DND-41 (cell line): ENCODE measurements around the gene S100A2.

Experiments used
- EZH2 ChIP-seq: IDR thresholded peaks from 3 replicates; pipeline ENCODE4 v1.6.1; 2012; ENCODE audit warnings: borderline replicate concordance, low read depth, mild to moderate bottlenecking, moderate library complexity, low read length, inconsistent platforms; ENCODE audit not compliant: severe bottlenecking
- TF ChIP-seq, protein P1 (sequence below): IDR thresholded peaks from 2 replicates; pipeline ENCODE4 v1.5.1; 2012; ENCODE audit warnings: borderline replicate concordance, low read length, moderate library complexity, mild to moderate bottlenecking; ENCODE audit not compliant: poor library complexity, severe bottlenecking; ENCODE audit errors: extremely low read depth

GRCh38 chr1:153606194-153606593 is 40.5 kb upstream of the S100A2 start:
- TF ChIP-seq, protein P1, sequence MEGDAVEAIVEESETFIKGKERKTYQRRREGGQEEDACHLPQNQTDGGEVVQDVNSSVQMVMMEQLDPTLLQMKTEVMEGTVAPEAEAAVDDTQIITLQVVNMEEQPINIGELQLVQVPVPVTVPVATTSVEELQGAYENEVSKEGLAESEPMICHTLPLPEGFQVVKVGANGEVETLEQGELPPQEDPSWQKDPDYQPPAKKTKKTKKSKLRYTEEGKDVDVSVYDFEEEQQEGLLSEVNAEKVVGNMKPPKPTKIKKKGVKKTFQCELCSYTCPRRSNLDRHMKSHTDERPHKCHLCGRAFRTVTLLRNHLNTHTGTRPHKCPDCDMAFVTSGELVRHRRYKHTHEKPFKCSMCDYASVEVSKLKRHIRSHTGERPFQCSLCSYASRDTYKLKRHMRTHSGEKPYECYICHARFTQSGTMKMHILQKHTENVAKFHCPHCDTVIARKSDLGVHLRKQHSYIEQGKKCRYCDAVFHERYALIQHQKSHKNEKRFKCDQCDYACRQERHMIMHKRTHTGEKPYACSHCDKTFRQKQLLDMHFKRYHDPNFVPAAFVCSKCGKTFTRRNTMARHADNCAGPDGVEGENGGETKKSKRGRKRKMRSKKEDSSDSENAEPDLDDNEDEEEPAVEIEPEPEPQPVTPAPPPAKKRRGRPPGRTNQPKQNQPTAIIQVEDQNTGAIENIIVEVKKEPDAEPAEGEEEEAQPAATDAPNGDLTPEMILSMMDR: no peak
- no peak for TF ChIP-seq EZH2
